IMR-90 (cell line): ENCODE measurements around the gene CASK. TPM values are rescaled to one million over a fixed set of nuclear protein-coding genes. Genes with fewer than 3 reads are reported as not detected.

Experiments used
- ATAC-seq: fragments of 200-7000 bp; cut with Tn5 transposase; 2 replicates; pipeline ENCODE4 v1.9.1; 2020; ENCODE audit warnings: low read depth, mild to moderate bottlenecking, moderate library complexity
- BruUV-seq: library from RNA; stranded (reverse); fragments of 400-500 nt; replicated peaks from 2 replicates; lab custom pipeline; 2021; lab: Mats Ljungman, UMichigan
- CTCF ChIA-PET: fragments of 300-600 bp; formaldehyde crosslinking; extraction: SDS; loops from one replicate; lab custom pipeline; 2021; ENCODE audit warnings: antibody characterized with exemption; lab: Yijun Ruan, JAX
- POLR2A ChIA-PET: fragments of 300-600 bp; sonication (Branson Sonifier 250); formaldehyde crosslinking; loops from one replicate; lab custom pipeline; 2022; ENCODE audit warnings: antibody characterized with exemption; ENCODE audit not compliant: unreplicated experiment; lab: Charles Lee
- DNase-seq: peaks from one replicate; pipeline ENCODE4 v3.0.0; 2013
- H2AFZ ChIP-seq: replicated peaks from 2 replicates; pipeline ENCODE3; 2013; ENCODE audit warnings: low read length, mild to moderate bottlenecking; ENCODE audit not compliant: poor library complexity
- H2AK5ac ChIP-seq: 2 replicates; pipeline ENCODE4 v1.6.1; 2013; ENCODE audit warnings: low read depth, low read length, inconsistent platforms
- H2AK9ac ChIP-seq: replicated peaks from 2 replicates; pipeline ENCODE3; 2013; ENCODE audit warnings: mild to moderate bottlenecking, low read depth, low read length, moderate library complexity; ENCODE audit not compliant: poor library complexity
- H2BK120ac ChIP-seq: 2 replicates; pipeline ENCODE4 v1.6.1; 2013; ENCODE audit warnings: low read depth, low read length, inconsistent platforms
- H2BK15ac ChIP-seq: 3 replicates; pipeline ENCODE4 v1.6.1; 2013; ENCODE audit warnings: low read depth, low read length, inconsistent platforms
- H2BK20ac ChIP-seq: 2 replicates; pipeline ENCODE4 v1.6.1; 2013; ENCODE audit warnings: low read depth, mild to moderate bottlenecking, inconsistent platforms, low read length, moderate library complexity
- H2BK5ac ChIP-seq: 2 replicates; pipeline ENCODE4 v1.6.1; 2013; ENCODE audit warnings: mild to moderate bottlenecking, low read depth, low read length, inconsistent platforms; ENCODE audit not compliant: poor library complexity, severe bottlenecking
- H3K14ac ChIP-seq: replicated peaks from 2 replicates; pipeline ENCODE4 v1.6.1; 2013; ENCODE audit warnings: low read depth, low read length, inconsistent platforms
- H3K18ac ChIP-seq: 2 replicates; pipeline ENCODE4 v1.6.1; 2013; ENCODE audit warnings: low read depth, low read length, control low read depth
- H3K23ac ChIP-seq: 2 replicates; pipeline ENCODE4 v1.6.1; 2013; ENCODE audit warnings: low read depth, low read length, inconsistent platforms
- H3K27ac ChIP-seq: 2 replicates; pipeline ENCODE4 v1.5.1; 2013; ENCODE audit warnings: mild to moderate bottlenecking, control low read depth, low read length; ENCODE audit not compliant: insufficient read depth
- H3K27me3 ChIP-seq: 2 replicates; pipeline ENCODE4 v1.6.1; 2013; ENCODE audit warnings: low read length; ENCODE audit not compliant: control insufficient read depth, insufficient read depth
- H3K36me3 ChIP-seq: 2 replicates; pipeline ENCODE4 v1.6.1; 2013; ENCODE audit warnings: low read length, mixed read lengths; ENCODE audit not compliant: control insufficient read depth, insufficient read depth
- H3K4ac ChIP-seq: 2 replicates; pipeline ENCODE4 v1.6.1; 2013; ENCODE audit warnings: low read depth, low read length, inconsistent platforms
- H3K4me1 ChIP-seq: 2 replicates; pipeline ENCODE4 v1.6.1; 2013; ENCODE audit warnings: low read length, mixed read lengths; ENCODE audit not compliant: control insufficient read depth, insufficient read depth
- H3K4me2 ChIP-seq: 2 replicates; pipeline ENCODE4 v1.6.1; 2013; ENCODE audit warnings: low read depth, mild to moderate bottlenecking, control low read depth, low read length, moderate library complexity
- H3K4me3 ChIP-seq: 2 replicates; pipeline ENCODE4 v1.5.1; 2013; ENCODE audit warnings: low read depth, mild to moderate bottlenecking, control low read depth, low read length, moderate library complexity; ENCODE audit not compliant: insufficient read depth
- H3K56ac ChIP-seq: 2 replicates; pipeline ENCODE4 v1.6.1; 2013; ENCODE audit warnings: low read length, inconsistent platforms; ENCODE audit not compliant: insufficient read depth; ENCODE audit errors: extremely low read depth
- H3K79me1 ChIP-seq, 2 experiments: 2 replicates each; pipeline ENCODE4 v1.6.1; 2013; ENCODE audit warnings: low read length in 2 of 2, inconsistent platforms in 1 of 2, low read depth in 1 of 2
- H3K9ac ChIP-seq: 2 replicates; pipeline ENCODE4 v1.6.1; 2013; ENCODE audit warnings: low read depth, low read length, control low read depth
- H3K9me1 ChIP-seq: 2 replicates; pipeline ENCODE4 v1.6.1; 2013; ENCODE audit warnings: low read length, inconsistent platforms; ENCODE audit not compliant: insufficient read depth
- H3K9me3 ChIP-seq: 2 replicates; pipeline ENCODE4 v1.6.1; 2013; ENCODE audit warnings: low read length; ENCODE audit not compliant: control insufficient read depth, insufficient read depth
- H4K20me1 ChIP-seq: 2 replicates; pipeline ENCODE4 v1.6.1; 2013; ENCODE audit warnings: low read length, inconsistent platforms; ENCODE audit not compliant: insufficient read depth
- H4K5ac ChIP-seq: 2 replicates; pipeline ENCODE4 v1.6.1; 2013; ENCODE audit warnings: mild to moderate bottlenecking, low read depth, low read length, control low read depth
- H4K8ac ChIP-seq, 2 experiments: 2 replicates each; pipeline ENCODE4 v1.6.1; 2013; ENCODE audit warnings: low read depth in 2 of 2, low read length in 2 of 2, control low read depth in 1 of 2, inconsistent platforms in 1 of 2
- H4K91ac ChIP-seq: 2 replicates; pipeline ENCODE4 v1.6.1; 2013; ENCODE audit warnings: low read depth, low read length, inconsistent platforms; ENCODE audit not compliant: insufficient read depth
- BHLHE40 ChIP-seq: fragments of 150-350 bp; IDR thresholded peaks from 2 replicates; pipeline ENCODE4 v1.6.1; 2016; ENCODE audit warnings: mild to moderate bottlenecking, low read depth, low read length
- CEBPB ChIP-seq: IDR thresholded peaks from 2 replicates; pipeline ENCODE4 v1.6.1; 2012; ENCODE audit warnings: low read depth, low read length, improper control_type of control experiment
- FOS ChIP-seq: fragments of 150-350 bp; IDR thresholded peaks from 2 replicates; pipeline ENCODE4 v1.6.1; 2016; ENCODE audit warnings: low read depth, low read length
- MAFK ChIP-seq: IDR thresholded peaks from 2 replicates; pipeline ENCODE4 v1.6.1; 2012; ENCODE audit warnings: low read depth, low read length, improper control_type of control experiment
- MAZ ChIP-seq: IDR thresholded peaks from 2 replicates; pipeline ENCODE4 v1.6.1; 2012; ENCODE audit warnings: low read depth, mild to moderate bottlenecking, low read length, improper control_type of control experiment, moderate library complexity, borderline replicate concordance
- MXI1 ChIP-seq: IDR thresholded peaks from 2 replicates; pipeline ENCODE4 v1.6.1; 2012; ENCODE audit warnings: low read depth, mild to moderate bottlenecking, low read length, moderate library complexity, borderline replicate concordance
- NFE2L2 ChIP-seq: fragments of 150-350 bp; IDR thresholded peaks from 2 replicates; pipeline ENCODE4 v1.6.1; 2016; ENCODE audit warnings: low read depth, mild to moderate bottlenecking, low read length
- POLR2A ChIP-seq: IDR thresholded peaks from 2 replicates; pipeline ENCODE4 v1.6.1; 2012; ENCODE audit warnings: mild to moderate bottlenecking, low read depth, low read length
- RAD21 ChIP-seq: IDR thresholded peaks from 2 replicates; pipeline ENCODE4 v1.6.1; 2012; ENCODE audit warnings: low read length, improper control_type of control experiment
- RCOR1 ChIP-seq: IDR thresholded peaks from 2 replicates; pipeline ENCODE4 v1.6.1; 2012; ENCODE audit warnings: mild to moderate bottlenecking, low read length, improper control_type of control experiment; ENCODE audit not compliant: insufficient replicate concordance
- SMC3 ChIP-seq: fragments of 150-350 bp; IDR thresholded peaks from 2 replicates; pipeline ENCODE4 v1.6.1; 2016; ENCODE audit warnings: low read depth, mild to moderate bottlenecking, antibody characterized with exemption, low read length, moderate library complexity
- WGBS, 2 experiments: methylation state at CpG; one replicate each; pipeline versions ENCODE4 v1.1.5 to v1.1.7; 2013; ENCODE audit warnings: missing lambda C conversion rate in 2 of 2; ENCODE audit not compliant: insufficient read length in 1 of 2; ENCODE audit errors: extremely low coverage in 2 of 2; 5-methylcytosine and 5-hydroxymethylcytosine counted together
- dilution Hi-C: fragments of 300-500 bp; cut with HindIII; formaldehyde crosslinking; loops from one replicate; pipeline ENCODE4 v1.14.3; 2018; ENCODE audit warnings: low sequenced_read_pairs; ENCODE audit not compliant: unreplicated experiment
- in situ Hi-C: fragments of 300-500 bp; cut with MboI; formaldehyde crosslinking; loops from 3 replicates; pipeline ENCODE4 v1.14.3; 2019; ENCODE audit warnings: low sequenced_read_pairs, inconsistent platforms, mixed read lengths
- intact Hi-C: fragments of 100-400 bp; cut with micrococcal nuclease; formaldehyde crosslinking; loops from 2 replicates; pipeline ENCODE4 v1.10.0; 2022
- polyA plus RNA-seq, 3 experiments: library from polyadenylated mRNA; depleted of rRNA; stranded (reverse); fragments of >200 nt; gene quantifications; 2 replicates each; pipeline ENCODE4 v1.2.3, GENCODE V29; 2012; ENCODE audit warnings: low replicate concordance in 1 of 3
- total RNA-seq: library from RNA; depleted of rRNA; stranded (reverse); fragments of >200 nt; gene quantifications from 2 replicates; pipeline ENCODE4 v1.2.3, GENCODE V29; 2012
- TF ChIP-seq, protein P1 (sequence below): fragments of 150-350 bp; IDR thresholded peaks from 2 replicates; pipeline ENCODE4 v1.6.1; 2016; ENCODE audit warnings: low read depth, mild to moderate bottlenecking, low read length, moderate library complexity, borderline replicate concordance
- TF ChIP-seq, protein P2 (sequence below): fragments of 150-350 bp; IDR thresholded peaks from 2 replicates; pipeline ENCODE4 v1.6.1; 2017; ENCODE audit warnings: mild to moderate bottlenecking, antibody characterized with exemption, low read length, low read depth
- TF ChIP-seq, protein P3 (sequence below): conservative IDR thresholded peaks from 2 replicates; pipeline ENCODE4 v1.5.1; 2012; ENCODE audit warnings: mild to moderate bottlenecking, low read depth, low read length, improper control_type of control experiment

Gene CASK
- total and polyA plus RNA-seq, 2 of the 4 experiments (the other 2 are of a cell fraction): 9.4 to 17.7 TPM

DNA sequence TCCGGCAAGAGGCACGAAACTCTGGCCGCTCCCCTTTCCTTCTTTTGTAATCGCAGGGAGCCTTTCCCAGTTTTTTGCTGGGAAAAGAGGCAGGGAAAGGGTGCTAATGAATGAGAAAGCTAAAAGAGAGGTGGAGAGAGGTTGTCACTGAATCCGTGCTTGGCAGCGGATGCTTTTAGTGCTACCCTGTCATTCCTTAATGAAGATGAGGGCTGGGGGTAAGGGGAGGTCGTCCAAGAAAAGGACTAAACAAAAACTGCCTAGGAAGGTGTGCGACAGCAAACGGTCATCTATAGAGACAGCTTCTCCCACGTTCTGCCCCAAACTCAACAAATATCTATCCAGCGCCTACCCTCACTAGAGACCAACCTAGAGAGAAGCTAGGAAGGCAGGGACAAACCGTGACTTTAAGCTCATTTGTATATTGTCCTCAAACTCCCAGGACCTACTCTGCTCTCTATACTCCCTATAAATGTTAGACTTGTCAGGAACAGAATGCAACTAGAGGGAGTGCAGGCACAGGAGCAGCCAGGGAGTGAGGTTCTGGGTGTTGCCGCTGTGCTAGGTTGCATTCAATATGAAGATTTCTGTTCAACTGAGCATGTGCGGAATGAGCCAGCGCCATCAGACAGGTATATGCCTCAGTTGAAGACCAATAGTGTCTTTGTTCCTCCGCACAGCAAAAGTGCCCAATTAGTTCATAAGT lies 777 bp upstream of the CASK start:
- H4K91ac ChIP-seq: no peak overlapping the region
- in situ Hi-C loops (no loop called here), intact Hi-C loops (loop anchor here (2.0 to 5.0 kb wide), 3 partner anchors 315 to 1633 kb away; no protein-coding TSS in a partner anchor), dilution Hi-C loops (no loop called here)
- no TSS peak for BruUV-seq
- peaks cover 11% of the 10 kb centered on the region for H3K27me3 ChIP-seq
- no peaks in the 10 kb centered on the region; the same call in 1 of the 2 replicates for H4K20me1 ChIP-seq
- peak overlapping the region; percentile 82; the same call in 1 of the 2 replicates for H2BK120ac ChIP-seq
- ChIA-PET CTCF (interaction anchor here (0.6 kb wide), 1 partner anchor 141 kb away, joined by 5 read pairs; no protein-coding TSS in a partner anchor), POLR2A (interaction anchor here (0.5 kb wide), 1 partner anchor 465 kb away, joined by 3 read pairs; no protein-coding TSS in a partner anchor)
- H3K4me1 ChIP-seq: no peaks in the 10 kb centered on the region
- H3K9ac ChIP-seq: peak overlapping the region; percentile 85
- peaks cover 0 to 10% of the 10 kb centered on the region in 2 experiments; a peak in 2 of 4 replicates for H3K79me1 ChIP-seq
- H3K9me1 ChIP-seq: no peaks in the 10 kb centered on the region
- H3K18ac ChIP-seq: no peak overlapping the region; the same call in 1 of the 2 replicates
- peak overlapping the region; percentile 86; the same call in 1 of the 2 replicates for H3K14ac ChIP-seq
- DNase-seq (peak; percentile 26), ATAC-seq (no peak; the same call in 1 of the 2 replicates)
- peak overlapping the region; percentile 82 for H3K27ac ChIP-seq
- no peak overlapping the region for H3K4ac ChIP-seq
- no peak overlapping the region for H4K5ac ChIP-seq
- peak overlapping the region; percentile 59; the same call in 1 of the 2 replicates for H3K23ac ChIP-seq
- H3K4me2 ChIP-seq: peak overlapping the region; percentile 94
- no peak overlapping the region for H2BK20ac ChIP-seq
- 32% methylated on average over 5 of the region's 16 CpGs; no CpG with 5 or more reads in 1 of the 2 experiments for WGBS, 2 experiments
- peak overlapping the region; percentile 48 to 70; a peak in 2 of 4 replicates for H4K8ac ChIP-seq
- H3K36me3 ChIP-seq: no peaks in the 10 kb centered on the region
- peak overlapping the region; percentile 19 for H2AK9ac ChIP-seq
- peak overlapping the region; percentile 92 for H3K4me3 ChIP-seq
- peak overlapping the region; percentile 96 for H2AFZ ChIP-seq
- peak overlapping the region; percentile 55 for H2BK5ac ChIP-seq
- no peak overlapping the region; the same call in 2 of the 3 replicates for H2BK15ac ChIP-seq
- peak overlapping the region; percentile 71 for H3K56ac ChIP-seq
- no peak overlapping the region for H2AK5ac ChIP-seq
- no peaks in the 10 kb centered on the region for H3K9me3 ChIP-seq
- TF ChIP-seq MAZ (no peak), RAD21 (no peak), MXI1 (no peak), RCOR1 (no peak), MAFK (no peak), NFE2L2 (no peak), CEBPB (no peak), SMC3 (no peak), BHLHE40 (no peak), POLR2A (no peak), FOS (no peak)
- TF ChIP-seq, protein P1, sequence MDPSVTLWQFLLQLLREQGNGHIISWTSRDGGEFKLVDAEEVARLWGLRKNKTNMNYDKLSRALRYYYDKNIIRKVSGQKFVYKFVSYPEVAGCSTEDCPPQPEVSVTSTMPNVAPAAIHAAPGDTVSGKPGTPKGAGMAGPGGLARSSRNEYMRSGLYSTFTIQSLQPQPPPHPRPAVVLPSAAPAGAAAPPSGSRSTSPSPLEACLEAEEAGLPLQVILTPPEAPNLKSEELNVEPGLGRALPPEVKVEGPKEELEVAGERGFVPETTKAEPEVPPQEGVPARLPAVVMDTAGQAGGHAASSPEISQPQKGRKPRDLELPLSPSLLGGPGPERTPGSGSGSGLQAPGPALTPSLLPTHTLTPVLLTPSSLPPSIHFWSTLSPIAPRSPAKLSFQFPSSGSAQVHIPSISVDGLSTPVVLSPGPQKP: no peak
- TF ChIP-seq, protein P2, sequence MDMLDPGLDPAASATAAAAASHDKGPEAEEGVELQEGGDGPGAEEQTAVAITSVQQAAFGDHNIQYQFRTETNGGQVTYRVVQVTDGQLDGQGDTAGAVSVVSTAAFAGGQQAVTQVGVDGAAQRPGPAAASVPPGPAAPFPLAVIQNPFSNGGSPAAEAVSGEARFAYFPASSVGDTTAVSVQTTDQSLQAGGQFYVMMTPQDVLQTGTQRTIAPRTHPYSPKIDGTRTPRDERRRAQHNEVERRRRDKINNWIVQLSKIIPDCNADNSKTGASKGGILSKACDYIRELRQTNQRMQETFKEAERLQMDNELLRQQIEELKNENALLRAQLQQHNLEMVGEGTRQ: no peak
- TF ChIP-seq, protein P3, sequence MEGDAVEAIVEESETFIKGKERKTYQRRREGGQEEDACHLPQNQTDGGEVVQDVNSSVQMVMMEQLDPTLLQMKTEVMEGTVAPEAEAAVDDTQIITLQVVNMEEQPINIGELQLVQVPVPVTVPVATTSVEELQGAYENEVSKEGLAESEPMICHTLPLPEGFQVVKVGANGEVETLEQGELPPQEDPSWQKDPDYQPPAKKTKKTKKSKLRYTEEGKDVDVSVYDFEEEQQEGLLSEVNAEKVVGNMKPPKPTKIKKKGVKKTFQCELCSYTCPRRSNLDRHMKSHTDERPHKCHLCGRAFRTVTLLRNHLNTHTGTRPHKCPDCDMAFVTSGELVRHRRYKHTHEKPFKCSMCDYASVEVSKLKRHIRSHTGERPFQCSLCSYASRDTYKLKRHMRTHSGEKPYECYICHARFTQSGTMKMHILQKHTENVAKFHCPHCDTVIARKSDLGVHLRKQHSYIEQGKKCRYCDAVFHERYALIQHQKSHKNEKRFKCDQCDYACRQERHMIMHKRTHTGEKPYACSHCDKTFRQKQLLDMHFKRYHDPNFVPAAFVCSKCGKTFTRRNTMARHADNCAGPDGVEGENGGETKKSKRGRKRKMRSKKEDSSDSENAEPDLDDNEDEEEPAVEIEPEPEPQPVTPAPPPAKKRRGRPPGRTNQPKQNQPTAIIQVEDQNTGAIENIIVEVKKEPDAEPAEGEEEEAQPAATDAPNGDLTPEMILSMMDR: no peak
